NCI-H1092 treated with DMSO at 0.1 percent for 48 hours (cell line): Measurements from ENCODE around the gene TBCD.

Experiments
- DNase-seq: peaks from one replicate; lab custom pipeline; 2025; lab: John Stamatoyannopoulos, UW

TBCD gene

GRCh38 chr17:82902972-82903874 is 151.4 kb downstream of the TBCD start:
- DNase-seq: no peak

- no peak for DNase-seq
These were observed 153.3 kb downstream of the TBCD start for GRCh38 chr17:82905130-82905529.

GRCh38 chr17:82907797-82908542 is 156.1 kb downstream of the TBCD start:
- no peak for DNase-seq

- no peak for DNase-seq
These were observed 156.8 kb downstream of the TBCD start for GRCh38 chr17:82908543-82909160.

GRCh38 chr17:82909322-82909904 is 157.5 kb downstream of the TBCD start:
- DNase-seq: no peak

- no peak for DNase-seq
These were observed 158.2 kb downstream of the TBCD start for GRCh38 chr17:82910041-82910481.

- DNase-seq: no peak
These were observed 158.9 kb downstream of the TBCD start for GRCh38 chr17:82910770-82911169.

GRCh38 chr17:82911822-82912221 is 160.0 kb downstream of the TBCD start:
- DNase-seq: no peak

GRCh38 chr17:82912484-82913089 is 160.7 kb downstream of the TBCD start:
- no peak for DNase-seq

GRCh38 chr17:82913304-82914043 is 161.6 kb downstream of the TBCD start:
- DNase-seq: no peak

GRCh38 chr17:82914375-82914774 is 162.5 kb downstream of the TBCD start:
- no peak for DNase-seq

- DNase-seq: no peak
These were observed 163.3 kb downstream of the TBCD start for GRCh38 chr17:82915010-82915756.

GRCh38 chr17:82915757-82916027 is 163.8 kb downstream of the TBCD start:
- no peak for DNase-seq

- no peak for DNase-seq
These were observed 166.0 kb downstream of the TBCD start for GRCh38 chr17:82917699-82918345.

GRCh38 chr17:82918508-82918907 is 166.6 kb downstream of the TBCD start:
- DNase-seq: no peak

- no peak for DNase-seq
These were observed 168.3 kb downstream of the TBCD start for GRCh38 chr17:82920150-82920549.

GRCh38 chr17:82920715-82921114 is 168.8 kb downstream of the TBCD start:
- no peak for DNase-seq

GRCh38 chr17:82921426-82921825 is 169.6 kb downstream of the TBCD start:
- no peak for DNase-seq

GRCh38 chr17:82922646-82923045 is 170.8 kb downstream of the TBCD start:
- DNase-seq: no peak
